Endothelial cell of umbilical vein (primary cell): ENCODE data around the gene MMP19. TPM values are rescaled to one million over a fixed set of nuclear protein-coding genes. Genes with fewer than 3 reads are reported as not detected.

Experiments used
- BruUV-seq: library from RNA; stranded (reverse); fragments of 400-500 nt; replicated peaks from 2 replicates; lab custom pipeline; 2021; lab: Mats Ljungman, UMichigan
- CTCF ChIA-PET: fragments of 300-600, 350-600 bp; sonication (Branson Sonifier 250); formaldehyde crosslinking; loops from one replicate; lab custom pipeline; 2021; ENCODE audit warnings: antibody characterized with exemption, inconsistent platforms; lab: Charles Lee
- POLR2A ChIA-PET: fragments of 300-600, 350-600 bp; sonication (Branson Sonifier 250); formaldehyde crosslinking; loops from one replicate; lab custom pipeline; 2021; ENCODE audit warnings: antibody characterized with exemption, inconsistent platforms; lab: Charles Lee
- DNase-seq: peaks from one replicate; pipeline ENCODE4 v3.0.0-alpha.2; 2011; ENCODE audit warnings: low read depth, low spot score
- FAIRE-seq: peaks from 2 replicates; lab custom pipeline; 2011; peaks lifted over from hg19 to GRCh38; lab: Jason Lieb, UNC
- H2AFZ ChIP-seq: 2 replicates; pipeline ENCODE4 v1.6.0; 2012; ENCODE audit warnings: low read depth, low read length, control low read depth, inconsistent platforms
- H3K27ac ChIP-seq: 2 replicates; pipeline ENCODE4 v1.5.1; 2011; ENCODE audit warnings: low read depth, mild to moderate bottlenecking, control low read depth, low read length, moderate library complexity; ENCODE audit not compliant: insufficient read depth
- H3K27me3 ChIP-seq, 2 experiments: 2 replicates each; pipeline versions ENCODE4 v1.6.0 to v1.6.1; 2011; ENCODE audit warnings: low read length in 2 of 2, mixed read lengths in 1 of 2; ENCODE audit not compliant: control insufficient read depth in 2 of 2, insufficient read depth in 2 of 2
- H3K36me3 ChIP-seq, 2 experiments: 2 replicates in 1 of 2; 3 replicates in 1 of 2; pipeline ENCODE4 v1.5.1; 2011; ENCODE audit warnings: low read length in 2 of 2, mild to moderate bottlenecking in 1 of 2, moderate library complexity in 1 of 2; ENCODE audit not compliant: control insufficient read depth in 2 of 2, insufficient read depth in 2 of 2; ENCODE audit errors: extremely low read depth in 1 of 2
- H3K4me1 ChIP-seq: 3 replicates; pipeline ENCODE4 v1.5.1; 2011; ENCODE audit warnings: mild to moderate bottlenecking, low read length; ENCODE audit not compliant: control insufficient read depth, insufficient read depth; ENCODE audit errors: extremely low read depth
- H3K4me2 ChIP-seq: 2 replicates; pipeline ENCODE4 v1.6.1; 2011; ENCODE audit warnings: low read length, control low read depth, mixed read lengths; ENCODE audit not compliant: insufficient read depth
- H3K4me3 ChIP-seq, 3 experiments: fragments of 200-600 bp in 1 of 3; sonication (generic), shearing (Covaris generic) in 1 of 3; replicated peaks in 1 of 3; 2 replicates each; pipeline ENCODE4 v1.5.1; 2011 to 2016; ENCODE audit warnings: control low read depth in 3 of 3, low read length in 3 of 3, mild to moderate bottlenecking in 2 of 3, inconsistent platforms in 1 of 3, low read depth in 1 of 3, moderate library complexity in 1 of 3; ENCODE audit not compliant: insufficient read depth in 1 of 3
- H3K79me2 ChIP-seq: 2 replicates; pipeline ENCODE4 v1.6.0; 2012; ENCODE audit warnings: low read length, inconsistent platforms; ENCODE audit not compliant: control insufficient read depth, insufficient read depth
- H3K9ac ChIP-seq: replicated peaks from 2 replicates; pipeline ENCODE3; 2011; ENCODE audit warnings: low read length, control low read depth; ENCODE audit not compliant: insufficient read depth; ENCODE audit errors: extremely low read depth
- H3K9me1 ChIP-seq: replicated peaks from 3 replicates; pipeline ENCODE4 v1.6.0; 2011; ENCODE audit warnings: mild to moderate bottlenecking, low read length; ENCODE audit not compliant: control insufficient read depth, insufficient read depth; ENCODE audit errors: extremely low read depth
- H3K9me3 ChIP-seq: replicated peaks from 2 replicates; pipeline ENCODE4 v1.5.1; 2012; ENCODE audit warnings: low read length, inconsistent platforms; ENCODE audit not compliant: control insufficient read depth, insufficient read depth
- H4K20me1 ChIP-seq: replicated peaks from 2 replicates; pipeline ENCODE3; 2011; ENCODE audit warnings: mild to moderate bottlenecking, low read length; ENCODE audit not compliant: control insufficient read depth, insufficient read depth; ENCODE audit errors: extremely low read depth
- CTCF ChIP-seq, 2 donors: IDR thresholded peaks; 1 replicate in 1 of 2; 2 replicates in 1 of 2; pipeline ENCODE4 v1.5.1; 2011; ENCODE audit warnings: low read length in 2 of 2, mild to moderate bottlenecking in 2 of 2, moderate library complexity in 2 of 2, control low read depth in 1 of 2, inconsistent platforms in 1 of 2, low read depth in 1 of 2; ENCODE audit not compliant: insufficient read depth in 1 of 2; ENCODE audit errors: extremely low read depth in 1 of 2
- EZH2 ChIP-seq: IDR thresholded peaks from 2 replicates; pipeline ENCODE4 v1.6.1; 2012; ENCODE audit warnings: borderline replicate concordance, low read depth, mild to moderate bottlenecking, moderate library complexity, low read length, inconsistent platforms; ENCODE audit not compliant: severe bottlenecking
- FOS ChIP-seq: IDR thresholded peaks from 2 replicates; pipeline ENCODE4 v1.6.1; 2011; ENCODE audit warnings: mild to moderate bottlenecking, low read length, moderate library complexity, borderline replicate concordance; ENCODE audit not compliant: insufficient read depth
- GATA2 ChIP-seq: IDR thresholded peaks from 2 replicates; pipeline ENCODE4 v1.7.0; 2011; ENCODE audit warnings: low read depth, mild to moderate bottlenecking, moderate library complexity, mixed read lengths, low read length; ENCODE audit not compliant: insufficient read length, insufficient read depth
- JUN ChIP-seq: IDR thresholded peaks from 2 replicates; pipeline ENCODE4 v1.6.1; 2011; ENCODE audit warnings: borderline replicate concordance, low read depth; ENCODE audit not compliant: insufficient read length, insufficient read depth
- MAX ChIP-seq: IDR thresholded peaks from 2 replicates; pipeline ENCODE4 v1.6.1; 2011; ENCODE audit not compliant: insufficient read depth, insufficient read length
- MYC ChIP-seq: IDR thresholded peaks from one replicate; pipeline ENCODE4 v1.6.1; 2011; ENCODE audit warnings: mild to moderate bottlenecking, low read depth, low read length
- POLR2AphosphoS5 ChIP-seq: IDR thresholded peaks from 2 replicates; pipeline ENCODE4 v1.6.1; 2012; ENCODE audit warnings: low read depth, mild to moderate bottlenecking, control low read depth, low read length, moderate library complexity; ENCODE audit not compliant: insufficient read depth
- dilution Hi-C: fragments of 300-500 bp; cut with MboI; formaldehyde crosslinking; loops from one replicate; pipeline ENCODE4 v1.15.0; 2019; ENCODE audit warnings: low sequenced_read_pairs; ENCODE audit not compliant: extremely low pct_ligation_motif_present
- intact Hi-C: fragments of 100-400 bp; cut with micrococcal nuclease; formaldehyde crosslinking; loops from one replicate; pipeline ENCODE4 v1.10.0; 2022
- polyA plus RNA-seq, 4 experiments: library from polyadenylated mRNA; depleted of rRNA in 3 of 4; stranded (reverse) in 3 of 4; unstranded in 1 of 4; fragments of >200 nt; gene quantifications; 2 replicates each; pipeline versions ENCODE4 v1.2.1 to v1.2.3, GENCODE V29; 2011 to 2012; ENCODE audit warnings: missing spikeins in 1 of 4
- total RNA-seq: library from RNA; stranded (reverse); gene quantifications from 2 replicates; pipeline ENCODE4 v1.2.3, GENCODE V29; 2021

The MMP19 gene
- total and polyA plus RNA-seq, 2 donors (not counting 3 experiments of a cell fraction or from before 2014, with no cell fraction given), result 0.31 to 1.6 TPM

- Histone ChIP-seq H3K27me3 (no peaks in the 10 kb centered on the region), H4K20me1 (no peaks in the 10 kb centered on the region), H3K4me1 (peaks cover 8% of the 10 kb centered on the region), H3K9me1 (no peaks in the 10 kb centered on the region), H3K9ac (no peak overlapping the region), H3K79me2 (no peaks in the 10 kb centered on the region), H3K4me2 (no peak overlapping the region), H2AFZ (no peak overlapping the region), H3K9me3 (no peaks in the 10 kb centered on the region), H3K27ac (no peak overlapping the region), H3K4me3 (no peak overlapping the region), H3K36me3 (no peaks in the 10 kb centered on the region)
- BruUV-seq, result no TSS peak
- intact Hi-C loops (no loop called here), dilution Hi-C loops (no loop called here)
- DNase-seq (no peak), FAIRE-seq (no peak)
- ChIA-PET POLR2A (no interaction called here), CTCF (interaction anchor here (0.7 kb wide), 1 partner anchor 11 kb away, joined by 3 read pairs; the partner anchor contains the start of gene DNAJC14)
- TF ChIP-seq FOS (no peak), POLR2AphosphoS5 (no peak), MAX (no peak), CTCF (IDR thresholded peaks at IDR 0.05; ENCODE audit: extremely low read depth in 1 of 2, insufficient read depth in 1 of 2, low read depth in 1 of 2, low read length in 2 of 2) (no peak), EZH2 (no peak), GATA2 (no peak), JUN (no peak), MYC (no peak)
These were observed 2.0 kb downstream of the MMP19 start for GRCh38 chr12:55840581-55841351.
